H1 (cell line): Measurements from ENCODE around the gene C1orf115. TPM values are rescaled to one million over a fixed set of nuclear protein-coding genes. Genes with fewer than 3 reads are reported as not detected.
A peak's percentile ranks its signal among the peaks of the same experiment; 100 is the strongest.

ENCODE experiments used
- CTCF ChIA-PET: fragments of 300-600 bp; sonication (Branson Sonifier 250); formaldehyde crosslinking; loops from one replicate; lab custom pipeline; 2021; ENCODE audit not compliant: partially characterized antibody; lab: Charles Lee
- POLR2A ChIA-PET: fragments of 300-600 bp; sonication (Branson Sonifier 250); formaldehyde crosslinking; loops from one replicate; lab custom pipeline; 2021; ENCODE audit warnings: inconsistent platforms; ENCODE audit not compliant: partially characterized antibody; lab: Charles Lee
- DNase-seq, 2 experiments: peaks; one replicate each; pipeline versions ENCODE4 v3.0.0 to v3.0.0-alpha.2; 2010 to 2022; ENCODE audit warnings: low spot score in 2 of 2, low read depth in 1 of 2, mixed read lengths in 1 of 2
- FAIRE-seq: peaks from 2 replicates; lab custom pipeline; 2011; peaks lifted over from hg19 to GRCh38; lab: Jason Lieb, UNC
- H2AFZ ChIP-seq: 2 replicates; pipeline ENCODE4 v1.8.1; 2012; ENCODE audit warnings: low read length, inconsistent platforms
- H2AK5ac ChIP-seq: 2 replicates; pipeline ENCODE4 v1.6.1; 2013; ENCODE audit warnings: low read depth, low read length
- H2BK120ac ChIP-seq: replicated peaks from 2 replicates; pipeline ENCODE3; 2013; ENCODE audit warnings: low read depth, low read length, inconsistent platforms
- H2BK12ac ChIP-seq: 2 replicates; pipeline ENCODE4 v1.6.1; 2013; ENCODE audit warnings: low read depth, low read length
- H2BK15ac ChIP-seq: 2 replicates; pipeline ENCODE4 v1.6.1; 2013; ENCODE audit warnings: low read length
- H2BK20ac ChIP-seq: 2 replicates; pipeline ENCODE4 v1.6.1; 2013; ENCODE audit warnings: low read length
- H2BK5ac ChIP-seq: 2 replicates; pipeline ENCODE4 v1.6.1; 2013; ENCODE audit warnings: low read depth, low read length
- H3K14ac ChIP-seq: 2 replicates; pipeline ENCODE4 v1.6.1; 2013; ENCODE audit warnings: inconsistent platforms; ENCODE audit not compliant: insufficient read length
- H3K18ac ChIP-seq: 2 replicates; pipeline ENCODE4 v1.6.1; 2013; ENCODE audit warnings: low read length; ENCODE audit errors: extremely low read depth
- H3K23ac ChIP-seq: 2 replicates; pipeline ENCODE4 v1.6.1; 2013; ENCODE audit warnings: inconsistent platforms; ENCODE audit not compliant: insufficient read length
- H3K23me2 ChIP-seq: 2 replicates; pipeline ENCODE4 v1.6.1; 2013; ENCODE audit warnings: low read depth, low read length
- H3K27ac ChIP-seq: 2 replicates; pipeline ENCODE4 v1.6.1; 2011; ENCODE audit warnings: low read depth, low read length, inconsistent platforms
- H3K27me3 ChIP-seq, 4 experiments: replicated peaks in 1 of 4; 1 replicate in 1 of 4; 2 replicates in 3 of 4; pipeline versions ENCODE4 v1.6.1 to v1.8.1; 2011 to 2013; ENCODE audit warnings: low read length in 3 of 4, mild to moderate bottlenecking in 3 of 4, inconsistent platforms in 2 of 4, mixed read lengths in 2 of 4, moderate library complexity in 1 of 4; ENCODE audit not compliant: control insufficient read depth in 3 of 4, insufficient read depth in 3 of 4; ENCODE audit errors: extremely low read depth in 1 of 4
- H3K36me3 ChIP-seq, 4 experiments: 2 replicates each; pipeline versions ENCODE4 v1.6.1 to v1.8.1; 2011 to 2013; ENCODE audit warnings: mild to moderate bottlenecking in 4 of 4, low read length in 3 of 4, moderate library complexity in 2 of 4, control low read depth in 1 of 4, inconsistent platforms in 1 of 4; ENCODE audit not compliant: insufficient read depth in 4 of 4, control insufficient read depth in 2 of 4
- H3K4ac ChIP-seq: replicated peaks from 2 replicates; pipeline ENCODE3; 2013; ENCODE audit warnings: low read length, low read depth, mixed read lengths, inconsistent platforms; ENCODE audit not compliant: insufficient read length
- H3K4me1 ChIP-seq, 4 experiments: replicated peaks in 1 of 4; 1 replicate in 1 of 4; 2 replicates in 3 of 4; pipeline versions ENCODE4 v1.6.1 to v1.8.1; 2011 to 2013; ENCODE audit warnings: low read length in 3 of 4, inconsistent platforms in 2 of 4, mixed read lengths in 1 of 4; ENCODE audit not compliant: insufficient read depth in 4 of 4, control insufficient read depth in 3 of 4
- H3K4me2 ChIP-seq, 2 experiments: 2 replicates each; pipeline versions ENCODE4 v1.6.1 to v1.8.1; 2011 to 2013; ENCODE audit warnings: low read depth in 2 of 2, low read length in 2 of 2, control low read depth in 1 of 2, inconsistent platforms in 1 of 2, mild to moderate bottlenecking in 1 of 2; ENCODE audit not compliant: insufficient read depth in 1 of 2
- H3K4me3 ChIP-seq, 4 experiments: fragments of 200-600, 300-600 bp in 1 of 4; sonication (generic), shearing (Covaris generic), sonication (Bioruptor Twin) in 1 of 4; 2 replicates each; pipeline versions ENCODE4 v1.5.1 to v1.8.1; 2011 to 2016; ENCODE audit warnings: low read length in 4 of 4, low read depth in 3 of 4, control low read depth in 2 of 4, inconsistent platforms in 2 of 4, mild to moderate bottlenecking in 2 of 4, mixed read lengths in 1 of 4, moderate library complexity in 1 of 4; ENCODE audit not compliant: insufficient read depth in 2 of 4; ENCODE audit errors: extremely low read depth in 1 of 4
- H3K56ac ChIP-seq: replicated peaks from 2 replicates; pipeline ENCODE3; 2013; ENCODE audit warnings: low read depth, mild to moderate bottlenecking, mixed read lengths, low read length, inconsistent platforms; ENCODE audit not compliant: insufficient read length
- H3K79me1 ChIP-seq: 2 replicates; pipeline ENCODE4 v1.6.1; 2013; ENCODE audit warnings: low read depth, low read length, control low read depth
- H3K79me2 ChIP-seq, 2 experiments: 2 replicates each; pipeline versions ENCODE4 v1.6.1 to v1.8.1; 2012 to 2013; ENCODE audit warnings: low read length in 2 of 2, mild to moderate bottlenecking in 2 of 2, inconsistent platforms in 1 of 2; ENCODE audit not compliant: insufficient read depth in 2 of 2, control insufficient read depth in 1 of 2
- H3K9ac ChIP-seq, 4 experiments: replicated peaks in 1 of 4; 1 replicate in 1 of 4; 2 replicates in 3 of 4; pipeline versions ENCODE4 v1.6.1 to v1.8.1; 2011 to 2013; ENCODE audit warnings: low read depth in 3 of 4, low read length in 3 of 4, control low read depth in 2 of 4, mild to moderate bottlenecking in 2 of 4, moderate library complexity in 2 of 4, inconsistent platforms in 1 of 4; ENCODE audit errors: extremely low read depth in 1 of 4
- H3K9me3 ChIP-seq, 2 experiments: 2 replicates each; pipeline versions ENCODE4 v1.6.1 to v1.8.1; 2012 to 2013; ENCODE audit warnings: mild to moderate bottlenecking in 2 of 2, moderate library complexity in 2 of 2, control low read depth in 1 of 2, inconsistent platforms in 1 of 2, low read depth in 1 of 2, low read length in 1 of 2, mixed read lengths in 1 of 2; ENCODE audit not compliant: insufficient read depth in 2 of 2
- H4K20me1 ChIP-seq, 2 experiments: replicated peaks in 1 of 2; 2 replicates each; pipeline versions ENCODE3 to v1.8.1; 2011 to 2013; ENCODE audit warnings: inconsistent platforms in 2 of 2, low read length in 2 of 2, mild to moderate bottlenecking in 1 of 2; ENCODE audit not compliant: insufficient read depth in 2 of 2, control insufficient read depth in 1 of 2
- H4K5ac ChIP-seq: 2 replicates; pipeline ENCODE4 v1.6.1; 2013; ENCODE audit warnings: low read length, low read depth, mixed read lengths, inconsistent platforms; ENCODE audit not compliant: insufficient read length
- H4K8ac ChIP-seq: 2 replicates; pipeline ENCODE4 v1.8.0; 2013; ENCODE audit warnings: mild to moderate bottlenecking, moderate library complexity, low read length, inconsistent platforms; ENCODE audit not compliant: insufficient read depth; ENCODE audit errors: extremely low read depth
- H4K91ac ChIP-seq: replicated peaks from 2 replicates; pipeline ENCODE3; 2013; ENCODE audit warnings: low read length, mixed read lengths, inconsistent platforms; ENCODE audit not compliant: insufficient read length
- ATF3 ChIP-seq: IDR thresholded peaks from 2 replicates; pipeline ENCODE4 v1.6.1; 2011; ENCODE audit warnings: low read depth, mild to moderate bottlenecking, low read length; ENCODE audit not compliant: insufficient read depth
- CEBPB ChIP-seq: IDR thresholded peaks from 2 replicates; pipeline ENCODE4 v1.6.1; 2012; ENCODE audit warnings: low read depth, low read length
- CTCF ChIP-seq, 3 experiments: IDR thresholded peaks; 1 replicate in 2 of 3; 2 replicates in 1 of 3; pipeline versions ENCODE4 v1.5.1 to v1.6.1; 2011; ENCODE audit warnings: low read length in 3 of 3, mild to moderate bottlenecking in 3 of 3, inconsistent platforms in 2 of 3, low read depth in 1 of 3, moderate library complexity in 1 of 3; ENCODE audit not compliant: insufficient read depth in 1 of 3; ENCODE audit errors: control extremely low read depth in 1 of 3
- KDM1A ChIP-seq: fragments of 200-600, 300-600 bp; sonication (generic); IDR thresholded peaks from 2 replicates; pipeline ENCODE4 v1.7.1; 2016; ENCODE audit warnings: mild to moderate bottlenecking, low read length, borderline replicate concordance
- SIN3A ChIP-seq, 2 experiments: IDR thresholded peaks in 1 of 2; conservative IDR thresholded peaks in 1 of 2; 2 replicates each; pipeline ENCODE4 v1.6.1; 2011 to 2012; ENCODE audit warnings: low read length in 2 of 2, improper control_type of control experiment in 1 of 2, low read depth in 1 of 2, mild to moderate bottlenecking in 1 of 2
- SUZ12 ChIP-seq: fragments of 200-600 bp; sonication (generic); IDR thresholded peaks from 2 replicates; pipeline ENCODE4 v1.6.1; 2012; ENCODE audit warnings: mild to moderate bottlenecking, inconsistent platforms, low read length, moderate library complexity, mixed read lengths
- WGBS, 2 experiments: shearing (Covaris generic) in 1 of 2; methylation state at CpG; one replicate each; pipeline versions ENCODE4 v1.1.6 to v1.1.7; 2013 to 2015; ENCODE audit warnings: low lambda C conversion rate in 2 of 2, mixed read lengths in 2 of 2, inconsistent platforms in 1 of 2, low coverage in 1 of 2, missing lambda C conversion rate in 1 of 2; ENCODE audit not compliant: insufficient replicate concordance in 2 of 2, insufficient coverage in 1 of 2, insufficient read length in 1 of 2; ENCODE audit errors: extremely low coverage in 1 of 2, missing lambda C conversion rate in 1 of 2; 5-methylcytosine and 5-hydroxymethylcytosine counted together
- polyA plus RNA-seq, 7 experiments: library from polyadenylated mRNA; depleted of rRNA in 3 of 7; stranded (reverse) in 5 of 7; unstranded in 2 of 7; fragments of >200 nt in 5 of 7; fragments of 200-250 nt in 2 of 7; gene quantifications; 1 replicate in 5 of 7; 2 replicates in 1 of 7; 4 replicates in 1 of 7; pipeline versions ENCODE4 v1.2.1 to v1.2.3, GENCODE V29; 2011 to 2013; ENCODE audit warnings: missing spikeins in 2 of 7, mixed read lengths in 2 of 7
- total RNA-seq: library from RNA; stranded (reverse); fragmentation: NEBNext Ultra II Directional; extraction: Animal tissue kit (Norgen Biotek cat#: 25700); gene quantifications from 2 replicates; pipeline ENCODE4 v1.2.1, GENCODE V29; 2021

C1orf115 gene
- total and polyA plus RNA-seq, 2 of the 8 experiments (the other 6 are each of a cell fraction or from before 2014, with no cell fraction given), result 3.5 to 5.6 TPM

GRCh38 chr1:220747437-220748088 lies 57.4 kb downstream of the C1orf115 start:
- Histone ChIP-seq H3K23me2 (peaks cover 9% of the 10 kb centered on the region), H3K4me1 (peaks cover 3 to 9% (median 7%) of the 10 kb centered on the region in 4 experiments; a peak in 5 of 7 replicates), H4K5ac (no peak overlapping the region), H3K9me3 (no peaks in the 10 kb centered on the region), H3K27me3 (peaks cover 0 to 28% (median 15%) of the 10 kb centered on the region in 4 experiments; a peak in 6 of 7 replicates), H3K23ac (no peak overlapping the region), H3K79me1 (no peaks in the 10 kb centered on the region), H2AFZ (peak overlapping the region; percentile 72), H3K27ac (no peak overlapping the region), H2AK5ac (no peak overlapping the region), H2BK15ac (no peak overlapping the region), H3K36me3 (no peaks in the 10 kb centered on the region), H3K4ac (no peak overlapping the region), H3K79me2 (peaks cover 0 to 11% of the 10 kb centered on the region in 2 experiments; a peak in 2 of 4 replicates), H3K9ac (peak overlapping the region in 3 of 4 experiments; percentile 45 to 81 (median 75); a peak in 6 of 7 replicates), H4K91ac (no peak overlapping the region), H4K20me1 (no peaks in the 10 kb centered on the region), H4K8ac (peak overlapping the region; percentile 54; the same call in 1 of the 2 replicates), H2BK120ac (no peak overlapping the region), H3K14ac (no peak overlapping the region), H3K18ac (peak overlapping the region; percentile 26), H2BK12ac (0 out of 2 replicates have a peak overlapping the region, but pooled peaks have one; percentile 82), H2BK5ac (peak overlapping the region; percentile 67; the same call in 1 of the 2 replicates), H2BK20ac (no peak overlapping the region), H3K56ac (no peak overlapping the region), H3K4me3 (peak overlapping the region; percentile 71 to 76 (median 74)), H3K4me2 (peak overlapping the region; percentile 78 to 97)
- peak in 1 of 3 experiments; percentile 9; a peak in 1 of 4 replicates for TF ChIP-seq CTCF (IDR thresholded peaks at IDR 0.05; ENCODE audit: control extremely low read depth in 1 of 3, insufficient read depth in 1 of 3, low read depth in 1 of 3, low read length in 3 of 3)
- no peak for TF ChIP-seq SUZ12
- TF ChIP-seq KDM1A, result no peak
- peak; percentile 34; the same call in 1 of the 2 replicates for TF ChIP-seq CEBPB
- no peak for TF ChIP-seq ATF3
- TF ChIP-seq SIN3A (conservative IDR thresholded peaks at IDR 0.05 in 1 of 2, IDR thresholded peaks at IDR 0.05 in 1 of 2; ENCODE audit: low read depth in 1 of 2, low read length in 2 of 2), result no peak
- DNase-seq (no peak), FAIRE-seq (no peak)
- WGBS, 2 experiments, result 10% methylated on average over 18 of the region's 18 CpGs; no CpG with 5 or more reads in 1 of the 2 experiments
- ChIA-PET CTCF (interaction anchor here (0.7 to 5.9 kb wide), 15 partner anchors 9 to 466 kb away, joined by 3 to 42 read pairs (median 4); partner anchors contain the start of gene MTARC1), POLR2A (interaction anchor here (0.7 to 4.8 kb wide), 17 partner anchors 9 to 481 kb away, joined by 3 to 70 read pairs (median 4); partner anchors contain the start of genes MTARC1 and RAB3GAP2)
